ENCODE measurements around the gene RBM20.

The RBM20 gene

DNA sequence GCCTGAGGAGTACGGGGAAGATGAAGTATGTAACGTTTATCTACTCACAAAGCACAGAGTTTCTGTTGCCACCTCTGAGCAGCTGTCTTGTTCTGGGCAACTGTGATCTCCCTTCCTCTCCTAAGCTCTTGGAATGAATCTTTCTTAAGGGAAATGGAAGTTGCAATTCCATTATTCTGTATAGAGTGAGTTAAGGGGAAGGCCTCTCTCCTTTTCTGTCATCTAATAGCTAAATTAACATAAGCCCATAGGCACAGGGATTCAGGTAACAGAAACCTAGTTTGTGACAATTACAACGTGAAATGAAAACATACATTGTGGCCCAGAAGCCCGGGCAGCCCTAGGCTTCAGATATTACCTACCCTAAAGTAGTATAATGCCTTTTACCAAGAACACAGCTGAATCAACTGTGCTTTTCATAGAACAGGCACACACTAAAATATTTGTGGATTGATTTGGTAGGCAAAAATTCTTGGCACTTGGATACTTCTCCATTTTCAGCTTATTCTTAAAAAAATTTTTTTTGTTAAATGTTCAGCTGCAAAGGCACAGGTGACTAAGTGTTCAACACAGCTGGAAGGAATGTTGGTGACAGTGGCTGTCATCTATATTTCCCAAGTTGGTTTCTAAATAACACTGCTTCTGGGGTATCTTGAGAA, 223.8 kb downstream of the RBM20 start:
- Histone ChIP-seq H3K27me3 (no peaks in the 10 kb centered on the region), H3K9me3 (replicated peaks in 1 of 11) (no peaks in the 10 kb centered on the region), H3K36me3 (no peaks in the 10 kb centered on the region), H3K9ac (peak overlapping the region in 9 of 11 experiments; percentile 14 to 70 (median 50); a peak in 16 of 22 replicates), H3K4me3 (no peak overlapping the region), H4K20me1 (peaks cover 0 to 3% (median 0%) of the 10 kb centered on the region in 11 experiments; a peak in 3 of 22 replicates), H3K4me2 (peak overlapping the region; percentile 32 to 95 (median 86)), H3K4me1 (peaks cover 77 to 86% (median 84%) of the 10 kb centered on the region in 10 experiments), H3K27ac (peak overlapping the region in 10 of 11 experiments; percentile 38 to 97 (median 94); a peak in 19 of 22 replicates)
- no peak for TF ChIP-seq Cebpa-rat (IDR thresholded peaks at IDR 0.05)

DNA sequence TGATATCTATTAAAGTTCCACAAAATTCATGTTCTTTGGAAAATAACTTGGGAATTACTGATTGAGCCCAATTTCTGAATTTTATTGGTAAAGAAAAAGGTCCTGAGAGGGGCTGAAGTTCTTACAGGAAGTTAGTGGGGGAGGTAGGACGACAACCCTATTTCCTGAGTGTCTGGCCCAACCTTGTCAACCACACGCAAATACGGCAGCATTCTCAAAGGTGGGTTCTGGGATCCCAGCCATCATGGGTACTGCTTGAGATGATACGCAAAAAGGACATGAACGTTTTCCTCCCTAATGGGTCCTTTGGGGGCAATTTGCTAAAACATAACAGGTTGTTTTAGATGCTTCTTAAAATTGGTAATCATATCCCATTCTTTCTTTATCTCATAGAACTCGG, 224.8 kb downstream of the RBM20 start:
- Histone ChIP-seq H3K4me1 (peaks cover 71 to 81% (median 76%) of the 10 kb centered on the region in 10 experiments), H3K4me2 (peak overlapping the region; percentile 32 to 95 (median 86)), H3K36me3 (no peaks in the 10 kb centered on the region), H3K27ac (peak overlapping the region in 9 of 11 experiments; percentile 2 to 98 (median 90); a peak in 12 of 22 replicates), H3K9me3 (replicated peaks in 1 of 11) (no peaks in the 10 kb centered on the region), H3K27me3 (no peaks in the 10 kb centered on the region), H4K20me1 (peaks cover 0 to 13% (median 0%) of the 10 kb centered on the region in 11 experiments; a peak in 6 of 22 replicates), H3K9ac (no peak overlapping the region), H3K4me3 (no peak overlapping the region)
- no peak for TF ChIP-seq Cebpa-rat (IDR thresholded peaks at IDR 0.05)

DNA sequence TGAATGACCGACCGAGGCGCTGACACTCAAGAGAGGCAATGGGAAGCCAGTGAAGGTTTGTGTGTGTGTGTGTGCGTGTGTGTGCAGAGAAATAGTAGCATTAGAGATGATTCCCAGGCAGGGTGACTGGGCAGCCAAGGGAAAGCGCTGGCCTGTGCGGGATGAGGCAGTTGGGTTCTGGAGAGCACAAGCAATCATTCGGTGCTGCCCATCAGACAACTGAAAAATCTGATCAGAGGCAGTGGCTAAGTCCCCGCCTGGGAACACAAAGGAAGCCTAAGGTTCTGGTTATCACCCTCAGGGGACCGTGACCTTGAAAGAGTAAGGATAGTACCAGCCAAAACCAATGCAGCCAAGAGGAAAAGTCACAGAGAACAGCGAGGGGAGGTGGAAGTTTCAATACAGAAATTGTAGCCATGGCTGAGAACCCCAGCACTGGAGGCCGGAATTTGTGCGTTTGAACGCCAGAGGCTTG, 226.7 kb downstream of the RBM20 start:
- Histone ChIP-seq H3K27ac (peak overlapping the region; percentile 69 to 98 (median 95)), H3K4me2 (peak overlapping the region; percentile 81 to 95 (median 86)), H3K9ac (peak overlapping the region; percentile 73 to 97 (median 95)), H3K9me3 (replicated peaks in 1 of 11) (no peaks in the 10 kb centered on the region), H3K36me3 (peaks cover 0 to 6% (median 1%) of the 10 kb centered on the region in 11 experiments; a peak in 11 of 22 replicates), H3K27me3 (no peaks in the 10 kb centered on the region), H4K20me1 (peaks cover 0 to 32% (median 0%) of the 10 kb centered on the region in 11 experiments; a peak in 7 of 22 replicates), H3K4me3 (peak overlapping the region; percentile 70 to 91 (median 74); a peak in 19 of 20 replicates), H3K4me1 (peaks cover 56 to 77% (median 66%) of the 10 kb centered on the region in 10 experiments)
- TF ChIP-seq Cebpa-rat (IDR thresholded peaks at IDR 0.05), result no peak

DNA sequence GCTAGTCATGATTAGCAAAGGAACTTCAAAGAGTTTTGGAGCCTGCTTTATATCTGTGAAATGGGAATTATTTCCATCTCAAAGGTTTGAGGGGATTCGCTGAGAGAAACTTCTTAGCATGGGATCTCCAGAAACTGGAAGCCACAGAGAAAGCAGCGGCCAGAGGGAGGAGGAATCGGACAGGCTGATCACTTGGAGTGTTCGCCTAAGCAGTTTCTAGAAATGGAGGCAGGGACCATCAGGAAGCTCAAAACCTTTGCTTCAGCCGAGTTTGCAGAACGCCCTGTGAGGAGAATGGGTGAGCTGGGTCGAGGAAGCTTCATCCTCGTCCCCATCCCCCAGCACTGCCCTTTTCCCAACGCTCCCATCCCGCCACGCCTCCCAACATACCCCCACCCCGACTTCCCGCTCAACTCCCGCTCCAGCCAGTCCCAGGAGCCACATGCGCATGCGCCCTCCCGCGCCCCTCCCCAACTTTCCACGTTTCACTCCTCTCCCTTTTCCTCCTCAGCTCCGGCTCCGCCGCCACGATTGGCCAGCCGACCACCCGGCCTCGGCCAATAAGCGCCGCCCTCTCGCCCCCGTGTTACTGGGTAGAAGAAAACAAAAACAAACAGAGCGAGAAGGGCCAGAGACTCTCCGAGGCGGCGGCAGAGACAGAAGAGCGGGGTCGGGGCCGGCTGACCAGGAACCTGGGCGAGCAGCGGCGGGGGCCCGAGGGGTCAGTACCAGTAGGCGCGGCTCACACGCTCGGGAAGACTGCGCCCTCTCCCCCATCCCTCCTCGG, 227.4 kb downstream of the RBM20 start, which contains the start of gene PDCD4:
Gene PDCD4 (plus strand): TSS at position 631 of the 787 bp plus-strand sequence. CDS start 4,100 bp downstream, outside the sequence.
- peaks cover 50 to 74% (median 60%) of the 10 kb centered on the region in 10 experiments for H3K4me1 ChIP-seq
- no peaks in the 10 kb centered on the region for H3K9me3 ChIP-seq (replicated peaks in 1 of 11)
- H4K20me1 ChIP-seq, result peaks cover 0 to 38% (median 0%) of the 10 kb centered on the region in 11 experiments; a peak in 7 of 22 replicates
- H3K27ac ChIP-seq, result peak within 1 kb of the TSS; percentile 69 to 98 (median 95)
- peak within 1 kb of the TSS; percentile 90 to 97 (median 95) for H3K9ac ChIP-seq
- H3K4me3 ChIP-seq, result peak within 1 kb of the TSS; percentile 70 to 91 (median 74)
- H3K36me3 ChIP-seq, result peaks cover 4 to 12% (median 7%) of the 10 kb centered on the region in 11 experiments; a peak in 13 of 22 replicates
- no peak for TF ChIP-seq Cebpa-rat (IDR thresholded peaks at IDR 0.05)
- no peaks in the 10 kb centered on the region for H3K27me3 ChIP-seq
- H3K4me2 ChIP-seq, result peak within 1 kb of the TSS; percentile 81 to 95 (median 86)

DNA sequence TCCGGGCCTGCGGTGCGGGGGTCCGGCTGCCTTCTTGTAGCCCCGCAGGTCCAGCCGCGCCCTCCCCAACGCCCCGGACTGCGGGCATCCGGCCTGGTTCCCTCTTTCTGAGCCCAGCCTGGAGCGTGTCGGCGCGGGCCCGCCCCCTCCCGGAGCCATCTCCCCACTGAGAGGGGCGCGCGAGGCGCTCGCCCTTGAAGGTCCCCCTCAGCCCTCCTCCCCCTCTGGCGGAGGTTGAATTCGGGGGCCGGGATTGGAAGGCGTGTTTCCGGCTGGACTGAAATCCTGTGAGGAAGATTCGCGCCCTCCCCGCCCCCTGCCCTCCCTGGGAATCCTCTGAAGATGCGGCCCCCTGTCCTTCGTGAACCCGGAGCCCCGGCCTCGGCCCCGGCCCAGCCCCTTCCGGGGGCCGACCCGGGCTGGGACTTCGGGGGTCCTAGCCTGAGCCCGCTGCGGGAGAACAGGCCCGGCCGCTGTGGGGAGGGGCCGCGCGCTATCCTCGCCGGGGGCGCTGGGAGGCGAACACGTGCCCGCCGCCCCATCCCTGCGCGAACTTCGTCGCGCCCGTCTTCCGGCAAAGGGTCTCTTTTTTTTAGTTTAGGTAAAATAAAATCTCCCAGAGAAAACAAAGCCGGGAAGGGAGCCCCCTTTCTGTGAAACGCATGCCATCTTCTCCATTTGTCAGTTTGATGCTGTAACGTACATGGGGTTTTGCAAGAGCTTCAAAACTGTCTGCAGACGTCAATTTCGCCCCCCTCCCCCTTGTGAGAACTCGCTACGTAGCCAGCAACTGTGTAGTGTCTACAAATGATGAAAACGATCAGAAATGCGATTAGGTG, 228.2 kb downstream of the RBM20 start:
- H3K27ac ChIP-seq, result peak overlapping the region; percentile 69 to 98 (median 95)
- peak overlapping the region; percentile 70 to 91 (median 74) for H3K4me3 ChIP-seq
- H3K36me3 ChIP-seq, result peaks cover 7 to 19% (median 10%) of the 10 kb centered on the region in 11 experiments; a peak in 14 of 22 replicates
- H3K9ac ChIP-seq, result peak overlapping the region; percentile 90 to 97 (median 95)
- no peaks in the 10 kb centered on the region for H3K9me3 ChIP-seq (replicated peaks in 1 of 11)
- H3K4me2 ChIP-seq, result peak overlapping the region; percentile 81 to 95 (median 86)
- H4K20me1 ChIP-seq, result peaks cover 0 to 47% (median 0%) of the 10 kb centered on the region in 11 experiments; a peak in 8 of 22 replicates
- H3K4me1 ChIP-seq, result peaks cover 44 to 66% (median 52%) of the 10 kb centered on the region in 10 experiments
- H3K27me3 ChIP-seq, result no peaks in the 10 kb centered on the region
- peak in 8 of 11 experiments; percentile 55 to 84 (median 68); a peak in 15 of 22 replicates for TF ChIP-seq Cebpa-rat (IDR thresholded peaks at IDR 0.05)

DNA sequence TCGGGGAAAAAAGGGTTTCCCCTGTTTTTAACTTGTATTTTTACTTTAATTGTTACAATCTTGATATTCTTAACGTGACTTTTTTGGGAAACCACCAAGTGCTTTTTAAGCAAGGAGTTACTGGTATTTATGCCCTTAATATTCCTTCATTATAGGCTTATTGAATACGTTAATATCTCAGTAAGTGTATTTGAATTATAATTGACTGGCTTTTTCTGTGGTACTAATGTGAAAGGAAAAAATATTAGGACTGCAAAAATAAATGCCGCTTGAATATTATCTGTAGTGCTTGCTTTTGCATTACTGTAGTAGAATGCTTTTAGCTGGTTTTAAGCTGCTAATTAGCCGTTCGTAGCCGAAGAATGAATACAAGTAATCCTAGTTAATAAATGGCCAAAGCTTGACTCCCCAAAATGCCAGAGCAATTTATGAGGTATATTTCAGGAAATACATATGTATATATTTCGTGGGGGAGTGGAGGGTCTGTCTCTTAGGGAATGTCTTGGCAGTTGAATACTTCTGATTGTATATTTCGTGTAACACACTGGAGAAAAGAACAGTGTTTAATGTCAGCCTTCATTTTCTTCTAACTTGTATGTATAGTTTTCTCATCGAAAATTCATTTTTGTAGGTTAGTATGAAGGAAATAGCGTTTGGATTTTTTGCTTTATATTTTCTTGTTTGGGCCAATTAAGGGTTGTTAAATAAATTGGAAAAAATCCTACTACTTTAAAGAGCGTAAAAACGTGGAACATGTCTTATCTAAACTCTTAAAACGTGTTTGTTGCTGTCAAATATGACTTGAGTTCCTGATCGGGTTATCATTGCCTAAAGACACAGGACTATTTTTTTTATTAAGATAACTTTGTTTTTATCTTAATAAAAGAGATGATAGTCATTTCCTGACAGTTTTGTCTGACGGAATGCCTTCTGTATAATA, 229.1 kb downstream of the RBM20 start:
- peak overlapping the region; percentile 81 to 95 (median 86) for H3K4me2 ChIP-seq
- H3K36me3 ChIP-seq, result peaks cover 7 to 28% (median 18%) of the 10 kb centered on the region in 11 experiments; a peak in 17 of 22 replicates
- H3K4me3 ChIP-seq, result peak overlapping the region; percentile 70 to 91 (median 74)
- H3K9ac ChIP-seq, result peak overlapping the region; percentile 90 to 97 (median 95)
- no peaks in the 10 kb centered on the region for H3K9me3 ChIP-seq (replicated peaks in 1 of 11)
- no peaks in the 10 kb centered on the region for H3K27me3 ChIP-seq
- peaks cover 35 to 57% (median 43%) of the 10 kb centered on the region in 10 experiments for H3K4me1 ChIP-seq
- no peak; a peak in 1 of 22 replicates for TF ChIP-seq Cebpa-rat (IDR thresholded peaks at IDR 0.05)
- H4K20me1 ChIP-seq, result peaks cover 0 to 56% (median 0%) of the 10 kb centered on the region in 11 experiments; a peak in 9 of 22 replicates
- H3K27ac ChIP-seq, result peak overlapping the region; percentile 69 to 98 (median 95)

DNA sequence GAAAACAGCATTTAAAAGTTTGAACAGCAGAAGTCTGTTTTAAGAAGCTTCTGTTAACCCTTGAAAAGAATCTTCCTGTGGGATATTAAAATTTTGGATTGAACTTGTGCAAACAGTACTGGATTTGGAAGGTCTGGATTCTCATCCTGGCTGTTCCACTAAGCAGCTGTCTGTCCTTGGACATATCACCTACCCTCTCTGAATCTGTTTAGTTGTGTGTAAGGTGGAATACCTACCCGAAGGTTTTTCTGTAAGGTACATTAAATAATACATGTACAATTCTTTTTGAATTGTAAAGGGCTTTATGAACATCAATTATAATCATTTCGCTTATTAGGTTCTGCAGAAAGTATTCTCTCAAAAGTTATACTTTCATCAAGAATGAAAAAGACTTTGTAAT, 229.8 kb downstream of the RBM20 start:
- peaks cover 12 to 35% (median 25%) of the 10 kb centered on the region in 11 experiments; a peak in 18 of 22 replicates for H3K36me3 ChIP-seq
- TF ChIP-seq Cebpa-rat (IDR thresholded peaks at IDR 0.05), result no peak
- peak overlapping the region; percentile 81 to 95 (median 86) for H3K4me2 ChIP-seq
- H3K4me3 ChIP-seq, result peak overlapping the region; percentile 70 to 91 (median 74)
- H3K9me3 ChIP-seq (replicated peaks in 1 of 11), result no peaks in the 10 kb centered on the region
- peak overlapping the region; percentile 69 to 98 (median 95); a peak in 21 of 22 replicates for H3K27ac ChIP-seq
- H3K4me1 ChIP-seq, result peaks cover 28 to 50% (median 36%) of the 10 kb centered on the region in 10 experiments
- H3K27me3 ChIP-seq, result no peaks in the 10 kb centered on the region
- peak overlapping the region; percentile 90 to 97 (median 95) for H3K9ac ChIP-seq
- peaks cover 0 to 63% (median 0%) of the 10 kb centered on the region in 11 experiments; a peak in 10 of 22 replicates for H4K20me1 ChIP-seq
